SK-N-MC (cell line): ENCODE results near the gene EMP3.
"Not testable (repeated sequence)": the region's sequence is repeated elsewhere in the genome, so short reads cannot be mapped to it uniquely, and the experiment has no call there.

Source experiments
- DNase-seq: peaks from one replicate; pipeline ENCODE4 v3.0.0-alpha.2; 2011; ENCODE audit warnings: low read depth, low spot score
- H3K27ac ChIP-seq: fragments of 200-600 bp; sonication (generic); 2 replicates; pipeline ENCODE4 v1.5.1; 2016; ENCODE audit warnings: mixed run types
- H3K36me3 ChIP-seq: fragments of 200-600 bp; sonication (generic); 2 replicates; pipeline ENCODE4 v1.6.1; 2017; ENCODE audit warnings: antibody characterized with exemption, low read length, mixed read lengths; ENCODE audit not compliant: insufficient read depth
- H3K4me3 ChIP-seq: fragments of 200-600 bp; sonication (generic); 2 replicates; pipeline ENCODE4 v1.5.1; 2016
- H3K9ac ChIP-seq: fragments of 200-600 bp; sonication (generic); 2 replicates; pipeline ENCODE4 v1.8.0; 2017; ENCODE audit warnings: mixed run types, mixed read lengths; ENCODE audit not compliant: insufficient read length
- H3K9me3 ChIP-seq: fragments of 200-600 bp; sonication (generic); 2 replicates; pipeline ENCODE4 v1.6.1; 2017; ENCODE audit warnings: low read depth, mild to moderate bottlenecking, antibody characterized with exemption, low read length, moderate library complexity, mixed read lengths
- EZH2 ChIP-seq: fragments of 200-600 bp; sonication (generic); IDR thresholded peaks from one replicate; pipeline ENCODE4 v1.6.1; 2017; ENCODE audit warnings: antibody characterized with exemption
- FOXP2 ChIP-seq: optimal IDR thresholded peaks from 2 replicates; pipeline ENCODE3; 2011; ENCODE audit warnings: mild to moderate bottlenecking, moderate library complexity; ENCODE audit not compliant: insufficient read depth; ENCODE audit errors: extremely low read length, control extremely low read depth
- POLR2AphosphoS5 ChIP-seq: IDR thresholded peaks from 2 replicates; pipeline ENCODE4 v1.6.1; 2012; ENCODE audit warnings: mild to moderate bottlenecking, low read depth, low read length, borderline replicate concordance

EMP3 gene

GRCh38 chr19:48308631-48309586 lies 16.4 kb upstream of the EMP3 start:
- Histone ChIP-seq H3K9ac (no peak overlapping the region), H3K36me3 (no peaks in the 10 kb centered on the region), H3K27ac (no peak overlapping the region), H3K4me3 (no peak overlapping the region), H3K9me3 (no peaks in the 10 kb centered on the region)
- TF ChIP-seq EZH2 (no peak), FOXP2 (no peak), POLR2AphosphoS5 (no peak)
- DNase-seq = no peak

DNA sequence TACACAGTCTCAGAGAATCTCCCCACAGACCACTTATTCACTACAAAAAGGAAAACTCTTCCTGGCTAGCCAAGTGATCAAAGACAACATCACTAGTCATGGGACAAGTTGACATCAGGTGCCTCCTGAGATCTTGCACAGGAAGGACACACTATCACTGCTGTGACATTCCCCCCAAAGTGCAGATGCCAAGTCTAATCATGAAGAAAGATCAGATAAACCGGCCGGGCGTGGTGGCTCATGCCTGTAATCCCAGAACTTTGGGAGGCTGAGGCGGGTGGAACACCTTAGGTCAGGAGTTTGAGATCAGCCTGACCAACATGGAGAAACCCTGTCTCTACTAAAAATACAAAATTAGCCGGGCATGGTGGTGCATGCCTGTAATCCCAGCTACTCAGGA lies 15.6 kb upstream of the EMP3 start:
- not testable (repeated sequence) for H3K4me3 ChIP-seq, H3K36me3 ChIP-seq, H3K9ac ChIP-seq, DNase-seq, H3K27ac ChIP-seq, H3K9me3 ChIP-seq

GRCh38 chr19:48310227-48310626 lies 15.1 kb upstream of the EMP3 start:
- Histone ChIP-seq H3K4me3 (no peak overlapping the region), H3K27ac (no peak overlapping the region), H3K9ac (no peak overlapping the region), H3K9me3 (no peaks in the 10 kb centered on the region), H3K36me3 (no peaks in the 10 kb centered on the region)
- DNase-seq = no peak
- TF ChIP-seq FOXP2 = no peak

- H3K9me3 ChIP-seq = no peaks in the 10 kb centered on the region
- no peak for DNase-seq
- no peaks in the 10 kb centered on the region for H3K36me3 ChIP-seq
- H3K4me3 ChIP-seq = no peak overlapping the region
- H3K27ac ChIP-seq = no peak overlapping the region
- H3K9ac ChIP-seq = no peak overlapping the region
- TF ChIP-seq FOXP2 (no peak), EZH2 (no peak), POLR2AphosphoS5 (no peak)
Observed at GRCh38 chr19:48311384-48311783, 14.0 kb upstream of the EMP3 start.

GRCh38 chr19:48315712-48316111 lies 9.6 kb upstream of the EMP3 start:
- TF ChIP-seq POLR2AphosphoS5 (no peak), FOXP2 (no peak), EZH2 (no peak)
- H3K4me3 ChIP-seq = no peak overlapping the region
- DNase-seq = no peak
- H3K36me3 ChIP-seq = no peaks in the 10 kb centered on the region
- no peak overlapping the region for H3K9ac ChIP-seq
- H3K9me3 ChIP-seq = no peaks in the 10 kb centered on the region
- no peak overlapping the region for H3K27ac ChIP-seq

- not testable (repeated sequence) for H3K4me3 ChIP-seq, H3K27ac ChIP-seq, H3K9ac ChIP-seq, H3K9me3 ChIP-seq, DNase-seq, H3K36me3 ChIP-seq
Observed at GRCh38 chr19:48317708-48317960, 7.7 kb upstream of the EMP3 start.

DNA sequence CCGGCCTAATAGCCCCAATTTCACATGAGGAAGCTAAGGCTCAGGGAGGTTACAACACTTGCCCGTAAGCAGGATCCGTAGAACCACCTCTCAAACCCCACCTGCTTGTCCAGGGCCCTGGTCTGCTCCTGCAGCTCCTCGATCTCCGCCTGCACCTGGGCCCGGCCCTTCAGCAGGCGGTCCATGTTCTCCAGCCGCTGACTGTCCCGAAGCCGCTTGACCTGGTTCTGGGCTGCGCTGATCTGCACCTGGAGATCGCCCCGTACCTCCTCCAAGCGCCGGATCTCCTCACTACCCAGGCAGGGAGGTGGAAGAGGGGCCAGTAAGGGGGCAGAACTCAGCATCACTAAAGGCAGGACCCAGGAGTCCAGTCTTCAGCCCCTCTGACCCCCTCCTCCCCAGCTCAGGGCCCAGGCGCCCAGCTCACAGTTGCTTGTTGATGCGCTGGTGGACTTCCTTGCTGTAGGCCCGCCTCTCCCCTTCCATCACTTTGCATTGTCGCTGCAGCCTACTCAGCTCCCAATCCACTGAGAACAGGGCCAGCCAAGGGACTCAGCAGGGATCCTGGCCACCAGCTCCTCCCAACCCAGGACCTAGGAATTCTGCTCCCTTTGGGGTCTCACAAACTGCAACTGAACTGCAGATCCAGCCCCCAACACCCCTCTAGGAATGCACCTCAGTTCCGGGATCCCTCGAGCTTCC lies 6.9 kb upstream of the EMP3 start:
- H3K9me3 ChIP-seq = no peaks in the 10 kb centered on the region
- DNase-seq = no peak
- TF ChIP-seq POLR2AphosphoS5 = no peak
- no peak for TF ChIP-seq FOXP2
- TF ChIP-seq EZH2 = no peak
- H3K27ac ChIP-seq = no peak overlapping the region
- no peak overlapping the region for H3K9ac ChIP-seq
- H3K36me3 ChIP-seq = no peaks in the 10 kb centered on the region
- H3K4me3 ChIP-seq = no peak overlapping the region

DNA sequence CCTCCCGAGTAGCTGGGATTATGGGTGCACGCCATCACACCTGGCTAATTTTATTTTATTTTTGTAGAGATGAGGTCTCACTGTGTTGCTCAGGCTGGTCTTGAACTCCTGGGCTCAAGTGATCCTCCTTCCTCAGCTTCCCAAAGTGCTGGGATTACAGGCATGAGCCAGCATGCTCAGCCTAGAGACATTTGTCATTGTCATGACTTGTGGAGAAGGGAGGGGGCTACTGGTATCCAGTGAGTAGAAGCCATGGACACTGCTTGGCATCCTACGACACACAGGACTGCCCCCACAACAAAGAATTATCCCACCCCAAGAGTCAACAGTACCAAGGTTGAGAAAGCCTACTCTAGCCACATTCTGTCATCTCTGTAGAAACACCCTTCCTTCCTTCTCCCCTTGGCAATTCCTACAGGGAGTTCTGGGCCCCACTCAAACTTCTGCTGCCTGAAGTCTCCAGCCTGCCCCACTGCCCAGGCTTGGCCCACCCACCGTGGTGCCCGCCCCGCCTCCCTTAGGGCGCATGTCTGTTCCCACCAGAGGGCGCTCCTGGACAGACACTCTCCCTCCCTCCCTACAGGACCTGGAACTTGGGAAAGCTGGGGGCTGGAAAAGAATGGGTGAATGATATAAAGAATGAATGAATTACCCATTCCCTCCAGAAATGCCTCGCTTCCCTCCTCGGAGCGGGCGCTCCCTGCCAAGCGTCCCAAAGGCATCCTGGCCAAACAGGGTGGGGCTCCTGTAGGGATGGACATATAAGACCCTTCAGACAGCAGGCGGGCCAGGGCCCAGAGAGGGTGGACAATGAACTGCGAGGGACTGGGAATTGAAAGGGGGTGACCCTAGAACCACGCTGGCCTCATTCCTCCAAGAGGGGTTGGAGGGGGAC lies 5.5 kb upstream of the EMP3 start:
- peak overlapping the region; percentile 12; the same call in 1 of the 2 replicates for H3K27ac ChIP-seq
- no peak overlapping the region for H3K4me3 ChIP-seq
- TF ChIP-seq EZH2 (no peak), FOXP2 (no peak), POLR2AphosphoS5 (no peak)
- no peaks in the 10 kb centered on the region for H3K36me3 ChIP-seq
- H3K9me3 ChIP-seq = no peaks in the 10 kb centered on the region
- peak; percentile 61 for DNase-seq
- no peak overlapping the region for H3K9ac ChIP-seq

DNA sequence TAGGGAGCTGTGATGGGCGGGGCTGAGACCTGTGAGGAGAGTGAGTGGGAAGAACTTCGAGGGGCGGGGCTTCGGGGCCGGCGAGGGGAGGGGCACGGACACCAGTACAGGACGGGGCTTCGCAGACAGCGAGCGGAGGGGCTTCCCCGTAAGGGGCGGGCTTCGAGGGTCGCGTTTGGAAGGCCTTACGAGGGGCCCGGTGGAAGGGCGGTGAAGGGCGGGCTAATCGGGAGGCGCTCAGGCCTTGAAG lies 4.1 kb upstream of the EMP3 start:
- Histone ChIP-seq H3K36me3 (no peaks in the 10 kb centered on the region), H3K27ac (peak overlapping the region; percentile 99), H3K9ac (peak overlapping the region; percentile 91), H3K9me3 (no peaks in the 10 kb centered on the region), H3K4me3 (peak overlapping the region; percentile 98)
- DNase-seq = peak; percentile 85
- TF ChIP-seq POLR2AphosphoS5 (no peak), FOXP2 (no peak), EZH2 (no peak)
